HG02678 (cell line): Measurements from ENCODE around the gene PROP1.
A peak's percentile ranks its signal among the peaks of the same experiment; 100 is the strongest.
"Not testable (repeated sequence)": the region's sequence is repeated elsewhere in the genome, so short reads cannot be mapped to it uniquely, and the experiment has no call there.

Source experiments
- ATAC-seq: cut with Tn5 transposase; IDR thresholded peaks from one replicate; pipeline ENCODE4 v1.9.1; 2021; ENCODE audit warnings: mild to moderate bottlenecking, moderate library complexity; ENCODE audit not compliant: unreplicated experiment

The PROP1 gene

GRCh38 chr5:177982956-177983355, 13.1 kb downstream of the PROP1 start:
- no peak for ATAC-seq

GRCh38 chr5:177982072-177982727, 13.8 kb downstream of the PROP1 start:
- no peak for ATAC-seq

- ATAC-seq: no peak
Observed at GRCh38 chr5:177981296-177982071, 14.6 kb downstream of the PROP1 start.

GRCh38 chr5:177980743-177981151, 15.3 kb downstream of the PROP1 start:
- no peak for ATAC-seq

GRCh38 chr5:177977600-177977999, 18.4 kb downstream of the PROP1 start:
- ATAC-seq: not testable (repeated sequence)

- no peak for ATAC-seq
Observed at GRCh38 chr5:177973066-177973635, 22.9 kb downstream of the PROP1 start.

- no peak for ATAC-seq
Observed at GRCh38 chr5:177972613-177973012, 23.4 kb downstream of the PROP1 start.

GRCh38 chr5:177972014-177972413, 24.0 kb downstream of the PROP1 start:
- not testable (repeated sequence) for ATAC-seq

- ATAC-seq: no peak
Observed at GRCh38 chr5:177968661-177969211, 27.3 kb downstream of the PROP1 start.

- ATAC-seq: no peak
Observed at GRCh38 chr5:177967221-177967887, 28.7 kb downstream of the PROP1 start.

- no peak for ATAC-seq
Observed at GRCh38 chr5:177966839-177967166, 29.2 kb downstream of the PROP1 start.

- no peak for ATAC-seq
Observed at GRCh38 chr5:177966009-177966838, 29.8 kb downstream of the PROP1 start.

GRCh38 chr5:177964471-177964870, 31.6 kb downstream of the PROP1 start:
- no peak for ATAC-seq

- ATAC-seq: no peak
Observed at GRCh38 chr5:177963966-177964365, 32.1 kb downstream of the PROP1 start.

- no peak for ATAC-seq
Observed at GRCh38 chr5:177959315-177959714, 36.7 kb downstream of the PROP1 start.

GRCh38 chr5:177958696-177959095, 37.3 kb downstream of the PROP1 start:
- ATAC-seq: no peak

GRCh38 chr5:177957241-177957640, 38.8 kb downstream of the PROP1 start:
- ATAC-seq: no peak

GRCh38 chr5:177953101-177953500, 42.9 kb downstream of the PROP1 start:
- ATAC-seq: not testable (repeated sequence)

- ATAC-seq: not testable (repeated sequence)
Observed at GRCh38 chr5:177949656-177950055, 46.4 kb downstream of the PROP1 start.

- peak; percentile 74 for ATAC-seq
Observed at GRCh38 chr5:177949065-177949464, 47.0 kb downstream of the PROP1 start.
